AG10803 (cell line): ENCODE results near the gene NDUFA13.
A peak's percentile ranks its signal among the peaks of the same experiment; 100 is the strongest.

Source experiments
- DNase-seq: peaks from one replicate; pipeline ENCODE4 v3.0.0; 2010; ENCODE audit warnings: low read depth
- H3K4me3 ChIP-seq: 2 replicates; pipeline ENCODE4 v1.5.1; 2011; ENCODE audit warnings: mild to moderate bottlenecking, low read length, control low read depth
- CTCF ChIP-seq: conservative IDR thresholded peaks from 2 replicates; pipeline ENCODE4 v1.5.1; 2011; ENCODE audit warnings: mild to moderate bottlenecking, low read length, control low read depth, inconsistent platforms

The NDUFA13 gene

GRCh38 chr19:19530889-19531288 lies 14.9 kb downstream of the NDUFA13 start:
- TF ChIP-seq CTCF: no peak
- H3K4me3 ChIP-seq: no peak overlapping the region
- DNase-seq: no peak

DNA sequence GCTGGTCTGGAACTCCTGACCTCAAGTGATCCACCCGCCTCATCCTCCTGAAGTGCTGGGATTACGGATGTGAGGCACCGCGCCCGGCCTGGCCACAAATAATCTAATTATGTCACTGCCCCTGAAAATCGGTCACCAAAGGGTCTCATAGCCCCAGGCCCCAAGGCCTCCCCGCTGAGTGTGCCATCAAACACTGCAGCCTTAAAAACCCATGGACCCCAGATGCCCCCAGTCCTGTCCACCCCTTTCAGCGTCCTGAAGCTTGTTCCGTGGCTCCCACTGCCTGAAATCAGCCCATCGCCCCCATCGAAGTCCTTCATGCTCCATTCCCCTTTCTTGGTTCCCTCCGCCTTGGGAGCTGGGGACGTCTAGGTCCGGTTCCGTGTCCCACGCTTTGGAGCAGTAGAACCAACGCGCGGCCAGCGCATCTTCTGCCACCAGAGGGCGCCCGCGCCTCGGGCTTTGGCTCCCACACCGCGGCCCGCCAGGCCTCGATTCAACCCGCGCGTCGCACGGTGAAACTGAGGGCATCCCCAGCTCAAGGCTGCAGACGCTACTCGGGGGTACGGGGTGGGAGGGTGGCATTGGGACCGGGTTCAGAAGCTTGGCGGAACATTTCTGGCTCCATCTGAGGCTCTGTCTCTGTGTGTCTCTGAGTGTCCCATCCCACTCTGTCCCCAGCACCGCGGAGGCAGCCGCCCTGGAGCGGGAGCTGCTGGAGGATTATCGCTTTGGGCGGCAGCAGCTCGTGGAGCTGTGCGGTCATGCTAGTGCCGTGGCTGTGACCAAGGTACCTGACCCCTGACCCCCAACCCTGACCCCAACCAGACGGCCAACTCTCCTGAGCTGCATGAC lies 16.2 kb downstream of the NDUFA13 start:
- peak; percentile 44 for DNase-seq
- H3K4me3 ChIP-seq: no peak overlapping the region
- peak; percentile 91 for TF ChIP-seq CTCF

DNA sequence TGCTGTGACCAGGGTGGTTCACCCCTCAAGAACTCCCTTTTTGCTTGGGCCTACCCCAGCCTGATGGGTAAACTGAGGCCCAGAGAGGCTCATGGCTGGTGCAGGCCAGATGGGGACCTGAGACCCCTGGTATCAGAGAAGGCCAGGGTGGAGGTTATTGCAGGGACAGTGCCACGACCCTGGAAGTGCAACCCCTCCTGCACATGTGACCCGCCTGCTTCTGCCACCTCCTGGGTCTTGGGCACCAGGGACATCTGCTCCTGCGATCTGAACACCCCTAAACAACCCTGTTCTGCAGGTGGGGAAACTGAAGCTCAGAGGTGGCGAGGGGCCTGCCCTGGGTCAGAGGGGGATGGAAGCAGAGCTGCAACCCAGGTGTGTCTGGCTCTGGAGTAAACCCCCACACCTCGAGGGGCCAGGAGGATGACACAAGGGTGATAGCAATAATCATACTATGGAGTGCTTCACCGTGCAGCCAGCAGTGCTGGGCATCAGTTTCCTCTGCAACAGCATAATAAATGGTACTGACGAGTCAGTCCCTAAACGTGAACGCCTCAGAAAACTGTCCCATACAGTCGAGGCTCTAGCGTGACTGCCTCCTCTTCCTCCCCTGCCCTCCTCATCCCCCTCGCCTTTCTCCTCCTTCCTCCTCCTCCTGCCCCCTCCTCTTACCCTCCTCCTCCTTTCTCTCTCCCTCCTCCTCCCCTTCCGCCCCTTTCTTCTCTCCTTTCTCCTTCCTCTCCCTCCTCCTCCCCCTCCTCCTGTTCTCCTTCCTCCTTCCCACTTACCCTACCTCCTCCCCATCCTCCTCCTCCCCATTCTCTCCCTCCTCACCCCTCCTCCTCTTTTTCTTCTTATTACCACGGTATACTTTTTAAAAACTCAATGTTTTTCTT lies 17.0 kb downstream of the NDUFA13 start:
- TF ChIP-seq CTCF: no peak
- no peak overlapping the region for H3K4me3 ChIP-seq
- DNase-seq: no peak

DNA sequence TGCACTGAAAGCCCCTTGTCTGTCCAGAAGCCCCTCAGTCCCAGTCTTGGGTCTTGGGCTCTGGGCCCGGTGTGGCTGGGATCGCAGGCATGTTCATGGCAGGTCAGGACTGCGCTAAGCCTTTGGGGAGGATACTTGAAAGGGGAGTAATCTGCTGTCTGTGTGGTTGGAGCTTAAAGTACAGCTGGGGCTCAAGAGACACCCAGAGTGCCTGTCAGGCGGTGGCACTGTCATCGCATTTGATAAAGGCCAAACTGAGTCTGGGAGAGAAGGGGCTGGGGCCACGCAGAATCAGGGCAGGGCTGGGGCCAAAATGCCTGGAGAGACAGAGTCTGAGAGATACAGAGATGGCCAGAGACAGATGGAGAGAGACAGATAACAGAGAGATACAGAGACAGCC lies 17.8 kb downstream of the NDUFA13 start:
- no peak overlapping the region for H3K4me3 ChIP-seq
- TF ChIP-seq CTCF: no peak
- DNase-seq: no peak

- DNase-seq: no peak
- no peak for TF ChIP-seq CTCF
- H3K4me3 ChIP-seq: no peak overlapping the region
These were observed 18.7 kb downstream of the NDUFA13 start for GRCh38 chr19:19534556-19535265.

DNA sequence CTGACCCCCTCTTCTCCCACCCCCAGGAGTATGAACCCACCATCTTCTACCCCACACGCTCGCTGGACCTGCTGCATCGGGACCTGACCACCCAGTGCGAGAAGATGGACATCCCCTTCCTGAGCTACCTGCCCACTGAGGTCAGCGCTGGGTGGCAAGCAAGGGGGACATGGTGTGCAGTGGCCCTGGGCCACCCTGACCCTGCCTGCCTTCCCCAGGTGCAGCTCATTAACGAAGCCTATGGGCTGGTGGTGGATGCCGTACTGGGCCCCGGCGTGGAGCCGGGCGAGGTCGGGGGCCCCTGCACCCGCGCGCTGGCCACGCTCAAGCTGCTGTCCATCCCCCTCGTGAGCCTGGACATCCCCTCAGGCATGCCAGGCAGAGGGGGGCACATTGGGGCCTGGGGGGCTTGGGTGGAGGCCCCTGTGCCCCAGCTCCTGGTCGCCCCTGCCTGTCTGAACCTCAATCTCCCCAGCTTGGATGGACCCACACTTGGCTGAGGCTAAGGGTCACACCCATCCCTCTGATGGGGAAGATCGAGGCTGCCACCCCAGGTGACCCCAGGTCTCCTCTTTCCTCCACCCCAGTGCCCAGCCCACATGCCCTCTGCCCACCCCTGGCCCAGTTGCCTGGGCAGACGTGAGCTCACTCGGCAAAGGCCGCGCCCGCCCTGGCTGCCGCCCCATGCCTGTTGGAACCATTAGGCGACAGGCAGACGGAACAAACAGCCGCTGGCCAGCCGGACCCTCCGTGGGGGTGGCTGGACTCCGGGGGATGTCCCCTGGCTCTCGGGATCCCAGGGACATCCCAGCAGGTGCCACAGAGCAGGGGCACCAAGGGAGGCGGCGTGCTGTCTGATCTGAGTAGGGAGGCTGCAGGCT lies 19.5 kb downstream of the NDUFA13 start:
- DNase-seq: no peak
- H3K4me3 ChIP-seq: no peak overlapping the region
- TF ChIP-seq CTCF: no peak
